ENCODE results near the gene RAB3IL1.

DNA sequence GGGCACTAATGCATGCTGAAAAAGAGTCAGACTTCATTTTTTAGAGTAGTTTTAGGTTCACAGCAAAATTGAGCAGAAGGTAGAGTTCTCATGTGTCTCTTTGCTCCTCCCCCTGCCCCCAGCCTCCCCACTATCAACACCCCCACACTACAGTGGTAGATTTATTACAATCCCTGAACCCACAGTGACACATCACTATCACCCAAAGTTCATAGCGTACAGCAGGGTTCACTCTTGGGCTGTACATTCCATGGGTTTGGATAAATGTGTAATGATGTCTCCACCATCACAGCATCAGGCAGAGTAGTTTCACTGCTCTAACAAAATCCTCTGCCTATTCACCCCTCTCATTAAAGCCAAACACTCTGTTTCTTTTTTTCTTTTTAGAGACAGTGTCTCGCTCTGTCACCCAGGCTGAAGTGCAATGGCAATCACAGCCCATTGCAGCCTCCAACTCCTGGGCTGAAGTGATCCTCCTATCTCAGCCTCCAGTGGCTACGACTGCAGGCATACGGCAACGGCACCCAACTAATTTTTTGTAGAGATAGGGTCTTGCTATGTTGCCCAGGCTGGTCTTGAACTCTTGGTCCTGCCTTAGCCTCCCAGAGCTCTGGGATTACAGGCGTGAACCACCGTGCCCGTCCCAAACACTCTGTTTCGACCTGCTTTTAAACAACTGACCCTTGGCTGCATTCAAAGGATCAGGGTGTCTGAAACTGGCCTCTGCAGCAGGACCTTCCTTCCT, 36.9 kb upstream of the RAB3IL1 start:
- TF ChIP-seq CTCF (IDR thresholded peaks at IDR 0.05; ENCODE audit: low read depth, low read length, missing input control) (no peak), ATF3 (IDR thresholded peaks at IDR 0.05) (no peak), GABPA (IDR thresholded peaks at IDR 0.05 in 1 of 2, conservative IDR thresholded peaks at IDR 0.05 in 1 of 2) (no peak), MAX (IDR thresholded peaks at IDR 0.05) (no peak), TAF1 (conservative IDR thresholded peaks at IDR 0.05) (no peak), FOXA1 (IDR thresholded peaks at IDR 0.05) (no peak), RAD21 (IDR thresholded peaks at IDR 0.05) (no peak), NR2F2 (IDR thresholded peaks at IDR 0.05) (no peak), YY1 (IDR thresholded peaks at IDR 0.05) (no peak), EGR1 (IDR thresholded peaks at IDR 0.05; ENCODE audit: low read depth in 2 of 2) (no peak), JUND (IDR thresholded peaks at IDR 0.05) (no peak), SP1 (IDR thresholded peaks at IDR 0.05) (no peak)
- TF ChIP-seq, protein P1, sequence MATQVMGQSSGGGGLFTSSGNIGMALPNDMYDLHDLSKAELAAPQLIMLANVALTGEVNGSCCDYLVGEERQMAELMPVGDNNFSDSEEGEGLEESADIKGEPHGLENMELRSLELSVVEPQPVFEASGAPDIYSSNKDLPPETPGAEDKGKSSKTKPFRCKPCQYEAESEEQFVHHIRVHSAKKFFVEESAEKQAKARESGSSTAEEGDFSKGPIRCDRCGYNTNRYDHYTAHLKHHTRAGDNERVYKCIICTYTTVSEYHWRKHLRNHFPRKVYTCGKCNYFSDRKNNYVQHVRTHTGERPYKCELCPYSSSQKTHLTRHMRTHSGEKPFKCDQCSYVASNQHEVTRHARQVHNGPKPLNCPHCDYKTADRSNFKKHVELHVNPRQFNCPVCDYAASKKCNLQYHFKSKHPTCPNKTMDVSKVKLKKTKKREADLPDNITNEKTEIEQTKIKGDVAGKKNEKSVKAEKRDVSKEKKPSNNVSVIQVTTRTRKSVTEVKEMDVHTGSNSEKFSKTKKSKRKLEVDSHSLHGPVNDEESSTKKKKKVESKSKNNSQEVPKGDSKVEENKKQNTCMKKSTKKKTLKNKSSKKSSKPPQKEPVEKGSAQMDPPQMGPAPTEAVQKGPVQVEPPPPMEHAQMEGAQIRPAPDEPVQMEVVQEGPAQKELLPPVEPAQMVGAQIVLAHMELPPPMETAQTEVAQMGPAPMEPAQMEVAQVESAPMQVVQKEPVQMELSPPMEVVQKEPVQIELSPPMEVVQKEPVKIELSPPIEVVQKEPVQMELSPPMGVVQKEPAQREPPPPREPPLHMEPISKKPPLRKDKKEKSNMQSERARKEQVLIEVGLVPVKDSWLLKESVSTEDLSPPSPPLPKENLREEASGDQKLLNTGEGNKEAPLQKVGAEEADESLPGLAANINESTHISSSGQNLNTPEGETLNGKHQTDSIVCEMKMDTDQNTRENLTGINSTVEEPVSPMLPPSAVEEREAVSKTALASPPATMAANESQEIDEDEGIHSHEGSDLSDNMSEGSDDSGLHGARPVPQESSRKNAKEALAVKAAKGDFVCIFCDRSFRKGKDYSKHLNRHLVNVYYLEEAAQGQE (IDR thresholded peaks at IDR 0.05): no peak
